GM21390 (cell line): Measurements from ENCODE around the gene DERL2.
"Not testable (repeated sequence)": the region's sequence is repeated elsewhere in the genome, so short reads cannot be mapped to it uniquely, and the experiment has no call there.

Source experiments
- ATAC-seq: cut with Tn5 transposase; IDR thresholded peaks from one replicate; pipeline ENCODE4 v1.9.1; 2021; ENCODE audit not compliant: unreplicated experiment

Gene DERL2

GRCh38 chr17:5438716-5439445, 47.1 kb downstream of the DERL2 start, which contains the start of gene C1QBP:
Gene C1QBP (minus strand): TSS chr17:5439155. CDS start chr17:5439073, 82 bp downstream.
- peak; percentile 81 for ATAC-seq

GRCh38 chr17:5437721-5438317, 48.2 kb downstream of the DERL2 start:
- no peak for ATAC-seq

GRCh38 chr17:5435781-5436315, 50.1 kb downstream of the DERL2 start:
- ATAC-seq, result not testable (repeated sequence)

GRCh38 chr17:5434984-5435383, 51.0 kb downstream of the DERL2 start:
- no peak for ATAC-seq

- no peak for ATAC-seq
These were observed 53.9 kb downstream of the DERL2 start for GRCh38 chr17:5431949-5432556.

GRCh38 chr17:5431234-5431633, 54.7 kb downstream of the DERL2 start:
- not testable (repeated sequence) for ATAC-seq

- no peak for ATAC-seq
These were observed 55.5 kb downstream of the DERL2 start for GRCh38 chr17:5430413-5430999.

- no peak for ATAC-seq
These were observed 56.6 kb downstream of the DERL2 start for GRCh38 chr17:5429191-5429887.

GRCh38 chr17:5425826-5426225, 60.2 kb downstream of the DERL2 start:
- no peak for ATAC-seq

- no peak for ATAC-seq
These were observed 61.1 kb downstream of the DERL2 start for GRCh38 chr17:5424909-5425308.

GRCh38 chr17:5422505-5422904, 63.5 kb downstream of the DERL2 start:
- ATAC-seq, result no peak
